Measurements from ENCODE around the gene TESK2.

GRCh38 chr1:45454464-45454863, 36.5 kb downstream of the TESK2 start:
- TF ChIP-seq CTCF (IDR thresholded peaks at IDR 0.05) (no peak), POLR2A (IDR thresholded peaks at IDR 0.05) (no peak)

All from Peyer's patch (tissue), 4 donors.